B cell (primary cell): ENCODE data around the gene RARB. TPM values are rescaled to one million over a fixed set of nuclear protein-coding genes. Genes with fewer than 3 reads are reported as not detected.

Experiments
- ATAC-seq: fragments of 200-7000 bp; cut with Tn5 transposase; one replicate; pipeline ENCODE4 v1.10.0; 2021; ENCODE audit warnings: low read depth, mild to moderate bottlenecking, moderate number of reproducible peaks, moderate library complexity
- CTCF ChIA-PET: fragments of 350-600 bp; sonication (Branson Sonifier 250); formaldehyde crosslinking; loops from one replicate; lab custom pipeline; 2021; ENCODE audit warnings: antibody characterized with exemption, inconsistent platforms; lab: Charles Lee
- POLR2A ChIA-PET: fragments of 350-600 bp; sonication (Branson Sonifier 250); formaldehyde crosslinking; loops from one replicate; lab custom pipeline; 2021; ENCODE audit warnings: antibody characterized with exemption; lab: Charles Lee
- DNase-seq: peaks from one replicate; pipeline ENCODE4 v3.0.0; 2013
- H2AFZ ChIP-seq: 2 replicates; pipeline ENCODE4 v1.6.1; 2012; ENCODE audit warnings: mild to moderate bottlenecking, low read depth, low read length; ENCODE audit not compliant: insufficient read depth, poor library complexity, severe bottlenecking
- H3K27ac ChIP-seq, 2 donors: 1 replicate in 1 of 2; 2 replicates in 1 of 2; pipeline ENCODE4 v1.5.1; 2012 to 2013; ENCODE audit warnings: low read length in 2 of 2, mild to moderate bottlenecking in 2 of 2, moderate library complexity in 1 of 2
- H3K27me3 ChIP-seq, 4 experiments: fragments of 200-600 bp in 1 of 4; sonication (generic) in 1 of 4; replicated peaks in 1 of 4; 1 replicate in 2 of 4; 2 replicates in 2 of 4; pipeline versions ENCODE4 v1.6.1 to v1.7.0; 2013 to 2016; ENCODE audit warnings: low read length in 3 of 4, mild to moderate bottlenecking in 2 of 4, mixed read lengths in 1 of 4, moderate library complexity in 1 of 4; ENCODE audit not compliant: insufficient read depth in 4 of 4, control insufficient read depth in 3 of 4; ENCODE audit errors: control extremely low read depth in 1 of 4
- H3K36me3 ChIP-seq, 2 experiments: replicated peaks in 1 of 2; 1 replicate in 1 of 2; 2 replicates in 1 of 2; pipeline versions ENCODE4 v1.6.1 to v1.7.1; 2013; ENCODE audit warnings: low read length in 1 of 2; ENCODE audit not compliant: insufficient read depth in 2 of 2, control insufficient read depth in 1 of 2; ENCODE audit errors: control extremely low read depth in 1 of 2, extremely low read depth in 1 of 2
- H3K4me1 ChIP-seq, 2 donors: fragments of 200-600 bp in 1 of 2; sonication (generic) in 1 of 2; 1 replicate in 1 of 2; 2 replicates in 1 of 2; pipeline versions ENCODE4 v1.5.1 to v1.6.1; 2013 to 2017; ENCODE audit warnings: low read length in 2 of 2; ENCODE audit not compliant: control insufficient read depth in 2 of 2, insufficient read depth in 2 of 2
- H3K4me2 ChIP-seq: replicated peaks from 2 replicates; pipeline ENCODE3; 2012; ENCODE audit warnings: mild to moderate bottlenecking, low read depth, low read length; ENCODE audit not compliant: poor library complexity, severe bottlenecking
- H3K4me3 ChIP-seq, 5 experiments: fragments of 200-600 bp in 1 of 5; sonication (generic) in 1 of 5; 1 replicate in 3 of 5; 2 replicates in 2 of 5; pipeline versions ENCODE4 v1.5.1 to v1.7.0; 2011 to 2016; ENCODE audit warnings: low read length in 4 of 5, mild to moderate bottlenecking in 4 of 5, low read depth in 2 of 5, control low read depth in 1 of 5, moderate library complexity in 1 of 5; ENCODE audit not compliant: insufficient read depth in 1 of 5; ENCODE audit errors: control extremely low read depth in 1 of 5, extremely low read depth in 1 of 5
- H3K79me2 ChIP-seq: fragments of 200-600 bp; sonication (generic); one replicate; pipeline ENCODE4 v1.6.0; 2016; ENCODE audit warnings: low read length; ENCODE audit not compliant: control insufficient read depth, insufficient read depth
- H3K9ac ChIP-seq: fragments of 200-600 bp; sonication (generic); 2 replicates; pipeline ENCODE4 v1.6.1; 2017; ENCODE audit warnings: mild to moderate bottlenecking, low read length, moderate library complexity
- H3K9me3 ChIP-seq, 3 donors: one replicate each; pipeline versions ENCODE4 v1.6.1 to v1.7.1; 2013; ENCODE audit warnings: low read length in 2 of 3; ENCODE audit not compliant: control insufficient read depth in 2 of 3, insufficient read depth in 1 of 3; ENCODE audit errors: control extremely low read depth in 1 of 3
- H4K20me1 ChIP-seq: 2 replicates; pipeline ENCODE4 v1.6.0; 2012; ENCODE audit warnings: mild to moderate bottlenecking, low read length; ENCODE audit not compliant: insufficient read depth, control insufficient read depth, poor library complexity, severe bottlenecking
- H3K27ac Mint-ChIP-seq: one replicate; pipeline ENCODE4 v1.8.0; 2021; ENCODE audit warnings: mixed read lengths
- H3K27me3 Mint-ChIP-seq: one replicate; pipeline ENCODE4 v1.8.0; 2021; ENCODE audit warnings: mixed read lengths
- H3K4me1 Mint-ChIP-seq: one replicate; pipeline ENCODE4 v1.8.0; 2021; ENCODE audit warnings: mixed read lengths
- H3K4me3 Mint-ChIP-seq: one replicate; pipeline ENCODE4 v1.8.0; 2021; ENCODE audit warnings: mixed read lengths
- H3K9me3 Mint-ChIP-seq: one replicate; pipeline ENCODE4 v1.8.0; 2022; ENCODE audit warnings: mixed read lengths; ENCODE audit not compliant: insufficient read depth
- EZH2 ChIP-seq: IDR thresholded peaks from 2 replicates; pipeline ENCODE4 v1.6.1; 2012; ENCODE audit warnings: borderline replicate concordance, low read depth, mild to moderate bottlenecking, moderate library complexity, low read length; ENCODE audit not compliant: insufficient read depth, poor library complexity, severe bottlenecking
- WGBS: methylation state at CpG from one replicate; pipeline ENCODE4 v1.1.5; 2013; ENCODE audit warnings: missing lambda C conversion rate; ENCODE audit not compliant: insufficient coverage; 5-methylcytosine and 5-hydroxymethylcytosine counted together
- intact Hi-C: fragments of 100-400 bp; cut with micrococcal nuclease; formaldehyde crosslinking; loops from one replicate; pipeline ENCODE4 v1.10.0; 2022
- polyA plus RNA-seq: library from polyadenylated mRNA; depleted of rRNA; stranded (reverse); fragments of >200 nt; gene quantifications from 2 replicates; pipeline ENCODE4 v1.2.3, GENCODE V29; 2012
- total RNA-seq, 2 donors: library from RNA; stranded (reverse); fragments of 120-200 nt in 1 of 2; gene quantifications; 1 replicate in 1 of 2; 2 replicates in 1 of 2; pipeline versions ENCODE4 v1.2.3 to v1.2.4, GENCODE V29; 2013 to 2022
- TF ChIP-seq, protein P1 (sequence below): fragments of 200-600 bp; IDR thresholded peaks from one replicate; pipeline ENCODE4 v1.8.0; 2022; ENCODE audit warnings: antibody characterized with exemption, mild to moderate bottlenecking

The RARB gene
- total and polyA plus RNA-seq, 2 donors (not counting 1 experiment from before 2014, with no cell fraction given): not detected

DNA sequence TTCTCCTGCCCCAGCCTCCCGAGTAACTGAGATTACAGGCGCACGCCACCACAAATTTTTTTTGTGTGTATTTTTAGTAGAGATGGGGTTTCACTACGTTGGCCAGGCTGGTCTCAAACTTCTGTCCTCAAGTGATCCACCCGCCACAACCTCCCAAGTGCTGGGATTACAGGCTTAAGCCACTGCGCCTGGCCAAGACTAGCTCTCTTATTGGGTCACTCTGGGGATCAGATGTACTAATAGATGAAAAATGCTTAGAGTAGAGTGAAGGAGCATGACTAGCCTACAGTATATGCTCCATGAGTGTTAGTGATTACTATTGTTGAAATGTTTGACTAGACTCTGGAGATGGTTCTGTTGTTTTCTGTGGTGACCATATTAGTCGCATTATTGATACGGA lies 21.8 kb downstream of the RARB start:
- Histone ChIP-seq H4K20me1 (no peaks in the 10 kb centered on the region), H3K4me3 (no peak overlapping the region), H3K36me3 (no peaks in the 10 kb centered on the region), H3K4me2 (no peak overlapping the region), H3K79me2 (no peaks in the 10 kb centered on the region), H2AFZ (no peak overlapping the region), H3K4me1 (no peaks in the 10 kb centered on the region), H3K27ac (no peak overlapping the region), H3K9ac (no peak overlapping the region), H3K27me3 (no peaks in the 10 kb centered on the region), H3K9me3 (peaks cover 0 to 4% (median 0%) of the 10 kb centered on the region in 3 donors)
- Mint-ChIP-seq H3K27ac (no peak overlapping the region), H3K9me3 (no peaks in the 10 kb centered on the region), H3K27me3 (no peaks in the 10 kb centered on the region), H3K4me1 (no peaks in the 10 kb centered on the region), H3K4me3 (no peak overlapping the region)
- ChIA-PET CTCF (no interaction called here), POLR2A (no interaction called here)
- no peak for ATAC-seq
- TF ChIP-seq, protein P1, sequence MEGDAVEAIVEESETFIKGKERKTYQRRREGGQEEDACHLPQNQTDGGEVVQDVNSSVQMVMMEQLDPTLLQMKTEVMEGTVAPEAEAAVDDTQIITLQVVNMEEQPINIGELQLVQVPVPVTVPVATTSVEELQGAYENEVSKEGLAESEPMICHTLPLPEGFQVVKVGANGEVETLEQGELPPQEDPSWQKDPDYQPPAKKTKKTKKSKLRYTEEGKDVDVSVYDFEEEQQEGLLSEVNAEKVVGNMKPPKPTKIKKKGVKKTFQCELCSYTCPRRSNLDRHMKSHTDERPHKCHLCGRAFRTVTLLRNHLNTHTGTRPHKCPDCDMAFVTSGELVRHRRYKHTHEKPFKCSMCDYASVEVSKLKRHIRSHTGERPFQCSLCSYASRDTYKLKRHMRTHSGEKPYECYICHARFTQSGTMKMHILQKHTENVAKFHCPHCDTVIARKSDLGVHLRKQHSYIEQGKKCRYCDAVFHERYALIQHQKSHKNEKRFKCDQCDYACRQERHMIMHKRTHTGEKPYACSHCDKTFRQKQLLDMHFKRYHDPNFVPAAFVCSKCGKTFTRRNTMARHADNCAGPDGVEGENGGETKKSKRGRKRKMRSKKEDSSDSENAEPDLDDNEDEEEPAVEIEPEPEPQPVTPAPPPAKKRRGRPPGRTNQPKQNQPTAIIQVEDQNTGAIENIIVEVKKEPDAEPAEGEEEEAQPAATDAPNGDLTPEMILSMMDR: no peak
- no peak for TF ChIP-seq EZH2
- 100% methylated on average over 2 of the region's 8 CpGs for WGBS
- intact Hi-C loops: no loop called here
- DNase-seq: no peak

DNA sequence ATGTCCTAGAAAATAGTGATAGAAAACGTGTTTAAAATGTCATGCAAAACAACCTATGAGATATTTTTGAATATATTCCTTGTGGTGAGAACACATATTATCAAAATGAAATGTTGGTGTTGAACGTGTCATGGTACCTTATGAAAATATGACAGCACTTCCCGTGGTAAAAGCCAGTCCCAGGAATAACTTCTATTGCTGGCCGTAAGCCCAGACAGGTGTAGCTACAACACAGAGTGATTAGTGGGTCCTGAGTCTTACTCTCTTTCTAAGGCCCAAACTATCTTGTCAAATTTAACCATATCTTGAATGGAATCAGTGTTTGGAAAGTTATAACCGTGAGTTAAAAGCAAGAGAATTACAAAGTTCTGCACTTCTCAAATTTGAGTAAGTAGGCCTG lies 24.1 kb downstream of the RARB start:
- peaks cover 0 to 4% (median 0%) of the 10 kb centered on the region in 3 donors for H3K9me3 ChIP-seq
- intact Hi-C loops: no loop called here
- ChIA-PET CTCF (no interaction called here), POLR2A (no interaction called here)
- Mint-ChIP-seq H3K4me1 (no peaks in the 10 kb centered on the region), H3K27me3 (no peaks in the 10 kb centered on the region), H3K4me3 (no peak overlapping the region), H3K27ac (no peak overlapping the region), H3K9me3 (no peaks in the 10 kb centered on the region)
- DNase-seq: no peak
- H4K20me1 ChIP-seq: no peaks in the 10 kb centered on the region
- no peaks in the 10 kb centered on the region for H3K79me2 ChIP-seq
- H3K4me3 ChIP-seq: no peak overlapping the region
- H3K9ac ChIP-seq: no peak overlapping the region
- H3K36me3 ChIP-seq: no peaks in the 10 kb centered on the region
- no peaks in the 10 kb centered on the region for H3K27me3 ChIP-seq
- no peak overlapping the region for H3K4me2 ChIP-seq
- no peaks in the 10 kb centered on the region for H3K4me1 ChIP-seq
- H2AFZ ChIP-seq: no peak overlapping the region
- TF ChIP-seq, protein P1: no peak
- TF ChIP-seq EZH2: no peak
- ATAC-seq: no peak
- WGBS: no CpG with 5 or more reads among the region's 5 CpGs
- no peak overlapping the region for H3K27ac ChIP-seq
